GM21723 (cell line): ENCODE data around the gene GRM6.

Source experiments
- ATAC-seq: cut with Tn5 transposase; IDR thresholded peaks from one replicate; pipeline ENCODE4 v1.9.1; 2021; ENCODE audit warnings: mild to moderate bottlenecking, moderate library complexity; ENCODE audit not compliant: unreplicated experiment

GRM6 gene

GRCh38 chr5:178984145-178985072 lies 10.7 kb downstream of the GRM6 start:
- ATAC-seq: no peak

GRCh38 chr5:178983728-178984127 lies 11.4 kb downstream of the GRM6 start:
- ATAC-seq: no peak

GRCh38 chr5:178982941-178983340 lies 12.2 kb downstream of the GRM6 start:
- ATAC-seq: no peak

- ATAC-seq: no peak
Measured at GRCh38 chr5:178981381-178981780, 13.7 kb downstream of the GRM6 start.

- ATAC-seq: no peak
Measured at GRCh38 chr5:178965465-178966055, 29.6 kb downstream of the GRM6 start.

GRCh38 chr5:178941361-178941760 lies 53.8 kb downstream of the GRM6 start:
- no peak for ATAC-seq

GRCh38 chr5:178940569-178941360 lies 54.4 kb downstream of the GRM6 start, which contains the start of gene ZNF454:
Gene ZNF454 (plus strand): TSS chr5:178941198. CDS start chr5:178942792, 1,594 bp downstream.
- ATAC-seq: no peak

- ATAC-seq: no peak
Measured at GRCh38 chr5:178931846-178932760, 63.0 kb downstream of the GRM6 start.
